Stomach smooth muscle (tissue), 2 donors: ENCODE results near the gene FAM177B.

Experiments used
- H3K27ac ChIP-seq: one replicate; pipeline ENCODE4 v1.7.0; 2013; ENCODE audit warnings: mild to moderate bottlenecking, low read length, inconsistent platforms
- H3K27me3 ChIP-seq, 2 donors: one replicate each; pipeline ENCODE4 v1.7.0; 2013; ENCODE audit warnings: low read length in 2 of 2; ENCODE audit not compliant: insufficient read depth in 2 of 2, control insufficient read depth in 1 of 2
- H3K36me3 ChIP-seq, 2 donors: one replicate each; pipeline ENCODE4 v1.7.0; 2013; ENCODE audit warnings: low read length in 2 of 2; ENCODE audit not compliant: control insufficient read depth in 2 of 2, insufficient read depth in 2 of 2
- H3K4me1 ChIP-seq: one replicate; pipeline ENCODE4 v1.7.0; 2013; ENCODE audit warnings: low read length; ENCODE audit not compliant: control insufficient read depth, insufficient read depth
- H3K4me3 ChIP-seq, 2 donors: one replicate each; pipeline ENCODE4 v1.7.0; 2013; ENCODE audit warnings: low read length in 2 of 2
- H3K9ac ChIP-seq, 2 donors: one replicate each; pipeline ENCODE4 v1.7.0; 2013; ENCODE audit warnings: low read length in 2 of 2, mild to moderate bottlenecking in 1 of 2
- H3K9me3 ChIP-seq, 2 donors: one replicate each; pipeline ENCODE4 v1.7.0; 2013; ENCODE audit warnings: low read length in 2 of 2; ENCODE audit not compliant: control insufficient read depth in 2 of 2
- donor health status: healthy.
- donor health status: Pancreatic carcinoma.

The FAM177B gene

DNA sequence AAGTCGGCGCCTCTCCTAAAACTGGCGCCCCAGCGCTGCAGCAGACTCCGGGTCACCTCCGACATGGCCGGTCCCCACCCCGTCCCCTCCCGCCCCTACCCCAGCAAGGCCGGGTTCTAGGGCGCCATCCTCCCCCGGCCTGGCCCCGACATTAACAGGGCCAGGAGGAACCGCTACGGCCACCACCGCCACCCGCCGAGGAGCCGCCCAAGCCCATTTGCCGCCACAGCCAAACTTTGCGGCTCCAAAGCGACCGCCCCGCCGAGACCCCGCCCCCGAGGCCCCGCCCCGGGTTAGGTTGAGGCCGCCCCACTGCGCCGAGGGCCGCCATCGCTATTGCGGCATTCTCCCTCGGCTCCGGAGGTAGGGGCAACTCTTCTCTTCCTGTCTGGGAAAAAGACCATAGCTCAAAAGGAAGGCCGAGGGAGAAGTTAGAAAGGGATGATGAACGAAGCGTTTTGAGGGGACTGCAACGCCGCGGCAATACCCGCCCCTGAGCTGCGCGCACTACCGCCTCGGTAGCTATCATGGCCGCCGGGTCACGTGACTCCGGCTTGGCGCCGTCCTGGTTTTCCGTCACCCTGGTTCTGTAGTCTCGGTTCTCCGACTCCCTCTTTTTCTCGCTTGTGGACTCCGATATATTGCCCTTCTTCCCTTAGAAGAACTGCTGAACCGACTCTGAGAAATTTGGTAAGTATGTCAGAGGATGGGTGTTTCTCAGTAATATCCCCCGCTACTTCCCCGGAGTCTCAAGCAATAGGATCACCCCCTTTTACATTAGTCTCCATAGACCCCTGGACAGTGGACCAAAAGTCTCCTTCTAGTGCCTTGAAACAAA is 24.5 kb upstream of the FAM177B start, which contains the start of the genes AIDA and BROX:
AIDA (minus strand) TSS at position 239 of the 838 bp plus-strand sequence; CDS start at position 65, 174 bp downstream.
BROX (plus strand) TSS at position 312 of the 838 bp plus-strand sequence. CDS start 3,136 bp downstream, outside the sequence.
- H3K9me3 ChIP-seq: no peaks in the 10 kb centered on the region
- H3K4me1 ChIP-seq: peaks cover 11% of the 10 kb centered on the region
- H3K4me3 ChIP-seq: peak within 1 kb of the TSS; percentile 100
- H3K27ac ChIP-seq: peak within 1 kb of the TSS; percentile 99
- peak within 1 kb of the TSS; percentile 99 to 100 for H3K9ac ChIP-seq
- H3K27me3 ChIP-seq: no peaks in the 10 kb centered on the region
- peaks cover 0 to 2% of the 10 kb centered on the region in 2 donors for H3K36me3 ChIP-seq

- H3K9ac ChIP-seq: peak overlapping the region; percentile 99 to 100
- peak overlapping the region; percentile 100 for H3K4me3 ChIP-seq
Observed at GRCh38 chr1:222713091-222713961, 23.7 kb upstream of the FAM177B start.

DNA sequence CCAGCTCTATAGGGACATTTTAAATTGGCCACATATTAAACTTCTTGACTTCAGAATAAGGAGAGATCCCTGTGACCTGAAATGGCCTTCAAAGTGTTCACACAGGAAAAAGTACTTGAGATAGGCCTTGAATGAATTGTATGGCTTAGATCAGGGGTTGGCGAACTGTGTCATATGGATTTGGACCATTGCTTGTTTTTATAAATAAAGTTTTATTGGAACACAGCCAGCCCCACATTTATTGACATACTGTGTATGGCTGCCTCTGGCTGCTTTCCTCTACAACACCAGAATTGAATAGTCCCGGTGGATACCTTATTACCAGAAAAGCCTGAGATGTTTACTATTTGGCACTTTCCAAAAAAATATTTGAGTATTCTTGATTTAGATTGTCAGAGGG is 20.6 kb upstream of the FAM177B start:
- Histone ChIP-seq H3K4me3 (no peak overlapping the region), H3K4me1 (peaks cover 8% of the 10 kb centered on the region), H3K36me3 (peaks cover 5 to 16% of the 10 kb centered on the region in 2 donors), H3K27me3 (no peaks in the 10 kb centered on the region), H3K9me3 (no peaks in the 10 kb centered on the region), H3K9ac (no peak overlapping the region), H3K27ac (no peak overlapping the region)

More at GRCh38 chr1:222713091-222713961, 23.7 kb upstream of the FAM177B start:
- H3K27ac ChIP-seq: peak overlapping the region; percentile 99
- H3K9me3 ChIP-seq: no peaks in the 10 kb centered on the region
- no peaks in the 10 kb centered on the region for H3K27me3 ChIP-seq
- H3K4me1 ChIP-seq: peaks cover 11% of the 10 kb centered on the region
- peaks cover 4 to 5% of the 10 kb centered on the region in 2 donors for H3K36me3 ChIP-seq

- peaks cover 33 to 61% of the 10 kb centered on the region in 2 donors for H3K36me3 ChIP-seq
- no peaks in the 10 kb centered on the region for H3K9me3 ChIP-seq
Observed at GRCh38 chr1:222728746-222729145, 8.3 kb upstream of the FAM177B start.

DNA sequence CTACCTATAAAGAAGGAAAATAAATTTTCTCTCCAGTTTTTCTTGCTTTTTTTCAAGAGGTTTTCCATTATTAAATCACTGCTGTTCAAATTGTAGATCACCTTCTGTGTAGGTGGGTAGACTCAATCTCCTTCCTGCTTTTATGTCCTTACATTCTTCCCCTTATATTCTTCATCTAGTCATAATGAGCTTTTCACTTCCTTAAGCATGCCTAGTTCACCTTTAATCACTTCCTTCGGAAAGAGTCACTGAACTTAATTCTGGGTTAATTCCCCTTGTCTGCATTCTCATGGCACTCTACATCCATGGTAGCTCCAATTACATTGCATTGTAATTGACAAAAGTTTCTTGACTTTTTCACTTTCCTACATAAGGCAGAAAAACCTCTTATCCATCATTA is 6.1 kb upstream of the FAM177B start:
- H3K4me3 ChIP-seq: no peak overlapping the region
- no peaks in the 10 kb centered on the region for H3K9me3 ChIP-seq
- no peaks in the 10 kb centered on the region for H3K4me1 ChIP-seq
- H3K9ac ChIP-seq: no peak overlapping the region
- H3K27me3 ChIP-seq: no peaks in the 10 kb centered on the region
- peaks cover 26 to 63% of the 10 kb centered on the region in 2 donors for H3K36me3 ChIP-seq
- H3K27ac ChIP-seq: no peak overlapping the region

More at GRCh38 chr1:222728746-222729145, 8.3 kb upstream of the FAM177B start:
- Histone ChIP-seq H3K27me3 (no peaks in the 10 kb centered on the region), H3K4me1 (no peaks in the 10 kb centered on the region), H3K27ac (no peak overlapping the region), H3K4me3 (no peak overlapping the region), H3K9ac (no peak overlapping the region)

DNA sequence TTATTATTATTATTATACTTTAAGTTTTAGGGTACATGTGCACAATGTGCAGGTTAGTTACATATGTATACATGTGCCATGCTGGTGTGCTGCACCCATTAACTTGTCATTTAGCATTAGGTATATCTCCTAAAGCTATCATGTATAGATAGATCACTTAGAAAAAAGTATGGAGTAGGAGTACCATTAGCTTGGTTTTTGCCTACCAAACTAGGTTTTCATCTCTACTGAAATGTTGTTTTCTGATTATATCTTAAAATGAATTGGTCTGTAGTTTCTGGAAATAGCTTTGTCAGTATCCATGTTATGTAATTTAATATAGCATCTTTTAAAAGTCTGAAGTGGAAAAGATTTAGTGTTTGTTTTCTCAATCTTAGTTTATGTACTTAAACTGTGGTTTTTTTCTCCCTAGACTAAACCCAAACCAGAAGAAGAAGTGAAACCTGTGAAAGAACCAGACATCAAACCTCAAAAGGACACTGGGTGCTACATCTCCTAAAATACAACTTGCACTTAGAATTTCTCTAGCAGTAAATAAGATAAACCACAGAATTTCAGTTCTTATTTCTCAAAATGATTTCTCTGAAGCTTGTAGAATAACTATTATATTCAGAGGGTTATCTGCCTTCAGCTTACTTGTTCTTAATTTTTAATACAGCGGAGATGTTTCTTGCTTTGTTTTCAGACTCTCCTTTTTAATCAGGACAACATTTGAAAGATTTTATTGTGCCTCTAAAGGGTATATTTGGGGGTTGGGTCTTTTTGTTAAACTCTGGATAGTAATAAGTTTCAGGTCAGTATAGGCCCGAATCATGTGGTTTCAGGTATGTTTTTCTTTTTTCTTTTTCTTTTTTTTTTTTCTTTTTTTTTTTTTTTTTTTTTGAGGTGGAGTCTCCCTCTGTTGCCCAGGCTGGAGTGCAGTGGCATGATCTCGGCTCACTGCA is 4.5 kb upstream of the FAM177B start:
- H3K4me1 ChIP-seq: no peaks in the 10 kb centered on the region

DNA sequence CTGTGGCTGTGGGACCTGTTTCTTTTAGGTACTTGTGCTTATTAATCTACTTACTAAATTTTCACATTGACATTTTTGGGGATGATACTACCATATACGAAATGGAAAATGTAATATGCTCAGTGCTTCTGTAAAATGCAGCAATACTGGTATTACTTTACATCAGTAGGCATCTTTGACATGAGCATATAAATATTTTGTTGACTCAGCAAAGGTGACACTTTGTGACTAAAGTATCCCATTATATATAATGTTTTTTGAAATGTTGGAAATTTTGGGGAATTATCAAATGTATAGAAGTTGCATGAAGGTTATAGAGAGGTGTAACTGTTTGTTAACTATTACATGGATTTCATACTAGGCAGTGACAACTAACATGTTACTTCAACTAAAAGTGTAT is 2.3 kb upstream of the FAM177B start:
- H3K36me3 ChIP-seq: peaks cover 7 to 43% of the 10 kb centered on the region in 2 donors

More for the DNA sequence above, 4.5 kb upstream of the FAM177B start:
- Histone ChIP-seq H3K4me3 (no peak overlapping the region), H3K27ac (no peak overlapping the region), H3K27me3 (no peaks in the 10 kb centered on the region), H3K9me3 (no peaks in the 10 kb centered on the region), H3K9ac (no peak overlapping the region), H3K36me3 (peaks cover 15 to 64% of the 10 kb centered on the region in 2 donors)

GRCh38 chr1:222736470-222736869 is 532 bp upstream of the FAM177B start:
- Histone ChIP-seq H3K27ac (no peak overlapping the region), H3K9me3 (no peaks in the 10 kb centered on the region), H3K27me3 (no peaks in the 10 kb centered on the region), H3K9ac (no peak overlapping the region), H3K4me1 (no peaks in the 10 kb centered on the region), H3K36me3 (peaks cover 5 to 30% of the 10 kb centered on the region in 2 donors), H3K4me3 (no peak overlapping the region)

More for the DNA sequence above, 2.3 kb upstream of the FAM177B start:
- Histone ChIP-seq H3K27me3 (no peaks in the 10 kb centered on the region), H3K9ac (no peak overlapping the region), H3K4me3 (no peak overlapping the region), H3K4me1 (no peaks in the 10 kb centered on the region), H3K9me3 (no peaks in the 10 kb centered on the region), H3K27ac (no peak overlapping the region)

DNA sequence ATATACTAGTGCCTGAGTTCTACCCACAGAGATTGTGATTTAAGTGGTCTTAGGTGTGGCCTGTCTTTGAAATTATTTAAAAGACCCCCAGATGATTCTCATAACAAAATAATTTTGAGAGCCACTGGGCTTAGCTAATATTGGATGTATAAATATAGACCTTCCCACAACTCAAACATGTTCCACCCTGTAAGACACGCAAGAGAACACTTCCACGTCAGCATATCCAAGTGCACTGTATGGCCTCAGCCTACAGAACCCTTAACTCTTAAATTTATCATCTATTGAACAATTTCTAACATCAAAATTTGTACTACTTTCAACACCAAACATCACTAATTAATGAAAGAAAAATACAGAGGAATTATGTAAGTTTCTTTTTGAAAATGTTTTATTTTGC is 2.5 kb downstream of the FAM177B start:
- Histone ChIP-seq H3K4me1 (no peaks in the 10 kb centered on the region), H3K9me3 (no peaks in the 10 kb centered on the region), H3K27me3 (no peaks in the 10 kb centered on the region), H3K27ac (no peak overlapping the region), H3K9ac (no peak overlapping the region), H3K4me3 (no peak overlapping the region), H3K36me3 (peaks cover 2 to 12% of the 10 kb centered on the region in 2 donors)

DNA sequence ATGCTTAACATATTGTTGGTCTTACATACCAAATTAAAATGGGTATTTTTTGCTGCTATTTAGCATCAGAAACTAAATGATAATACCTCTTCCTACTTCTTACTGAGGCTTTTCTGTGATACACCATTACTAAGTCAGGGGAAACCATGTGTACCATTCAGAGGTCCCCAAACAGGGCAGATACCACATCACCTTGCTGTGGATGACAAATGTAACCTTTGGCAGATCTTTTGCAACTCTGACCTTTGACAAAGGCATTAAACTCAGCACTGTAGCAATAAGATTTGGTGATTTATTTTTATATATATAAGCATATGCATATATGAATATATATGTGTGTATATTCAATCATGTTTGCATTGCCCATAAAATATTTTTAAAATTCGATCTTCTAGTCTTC is 2.9 kb downstream of the FAM177B start:
- no peaks in the 10 kb centered on the region for H3K27me3 ChIP-seq
- H3K27ac ChIP-seq: no peak overlapping the region
- H3K36me3 ChIP-seq: peaks cover 2 to 9% of the 10 kb centered on the region in 2 donors
- no peaks in the 10 kb centered on the region for H3K9me3 ChIP-seq
- no peak overlapping the region for H3K9ac ChIP-seq
- no peak overlapping the region for H3K4me3 ChIP-seq
- H3K4me1 ChIP-seq: no peaks in the 10 kb centered on the region
